BJ (cell line): ENCODE results near the gene BAX. TPM values are rescaled to one million over a fixed set of nuclear protein-coding genes. Genes with fewer than 3 reads are reported as not detected.
A peak's percentile ranks its signal among the peaks of the same experiment; 100 is the strongest.

Experiments used
- CTCF ChIA-PET: fragments of 350-600 bp; formaldehyde crosslinking; extraction: SDS; loops from one replicate; lab custom pipeline; 2021; ENCODE audit warnings: antibody characterized with exemption, inconsistent platforms; lab: Yijun Ruan, JAX
- POLR2A ChIA-PET: fragments of 300-600 bp; sonication (Branson Sonifier 250); formaldehyde crosslinking; extraction: SDS; loops from one replicate; lab custom pipeline; 2021; ENCODE audit warnings: antibody characterized with exemption; lab: Charles Lee
- DNase-seq: peaks from one replicate; pipeline ENCODE4 v3.0.0-alpha.2; 2011; ENCODE audit warnings: low read depth
- H3K27me3 ChIP-seq: 2 replicates; pipeline ENCODE4 v1.6.0; 2011; ENCODE audit warnings: low read length; ENCODE audit not compliant: control insufficient read depth, insufficient read depth
- H3K36me3 ChIP-seq: 2 replicates; pipeline ENCODE4 v1.5.1; 2011; ENCODE audit warnings: low read length; ENCODE audit not compliant: control insufficient read depth, insufficient read depth
- H3K4me3 ChIP-seq: 2 replicates; pipeline ENCODE4 v1.5.1; 2011; ENCODE audit warnings: low read depth, mild to moderate bottlenecking, control low read depth, low read length
- polyA plus RNA-seq: library from polyadenylated mRNA; depleted of rRNA; stranded (reverse); fragments of >200 nt; gene quantifications from 2 replicates; pipeline ENCODE4 v1.2.3, GENCODE V29; 2011
- TF ChIP-seq, protein P1 (sequence below): IDR thresholded peaks from 2 replicates; pipeline ENCODE4 v1.5.1; 2011; ENCODE audit warnings: low read depth, mild to moderate bottlenecking, control low read depth, inconsistent platforms, low read length, moderate library complexity; ENCODE audit not compliant: insufficient read depth

The BAX gene
- polyA plus RNA-seq, 1 experiment: 159 TPM

DNA sequence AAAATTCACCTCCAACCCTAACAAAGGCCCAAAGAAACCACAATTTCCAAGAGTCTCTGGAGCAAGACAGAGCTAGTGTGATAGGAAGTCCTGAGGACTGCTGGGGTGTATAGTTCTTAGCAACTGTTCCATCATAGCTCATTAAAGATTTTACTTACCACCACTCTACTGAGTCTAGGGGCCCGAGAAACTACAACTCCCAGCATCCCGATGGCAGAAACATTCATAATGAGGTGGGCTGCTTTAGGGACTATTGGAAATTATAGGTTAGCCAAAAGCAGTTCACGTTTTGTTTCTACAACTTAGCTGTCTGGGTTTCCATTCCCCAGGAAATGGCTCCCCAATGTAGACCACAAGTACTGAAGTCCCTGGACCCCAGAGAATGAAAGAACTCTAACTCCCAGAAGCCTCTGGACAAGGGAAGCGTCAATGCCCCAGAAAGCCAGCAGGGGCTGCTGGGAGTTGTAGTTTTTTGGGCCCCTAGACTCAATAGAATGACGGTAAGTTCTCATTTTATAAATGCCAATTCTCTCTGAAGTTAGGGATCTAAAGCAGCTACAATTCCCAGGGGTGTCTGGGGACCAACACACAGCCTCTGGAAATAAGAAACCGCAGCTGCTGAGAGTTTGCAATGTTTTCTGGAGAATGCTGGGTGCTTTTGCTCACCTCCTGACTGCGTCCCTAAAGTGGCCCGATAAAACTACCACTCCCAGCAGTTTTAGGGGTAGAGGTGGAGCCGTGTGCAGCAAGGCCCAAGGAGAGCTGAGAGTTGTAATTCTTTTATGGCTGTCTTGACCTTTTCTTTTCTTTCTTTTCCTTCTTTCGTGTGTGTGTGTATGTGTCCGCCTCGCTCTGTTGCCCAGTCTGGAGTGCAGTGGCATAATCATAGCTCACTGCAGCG, 21.5 kb downstream of the BAX start:
- Histone ChIP-seq H3K4me3 (no peak overlapping the region), H3K36me3 (peaks cover 18% of the 10 kb centered on the region), H3K27me3 (no peaks in the 10 kb centered on the region)
- DNase-seq: no peak
- POLR2A ChIA-PET: interaction anchor here (0.6 kb wide), 1 partner anchor 180 kb away, joined by 8 read pairs; no protein-coding TSS in a partner anchor
- TF ChIP-seq, protein P1, sequence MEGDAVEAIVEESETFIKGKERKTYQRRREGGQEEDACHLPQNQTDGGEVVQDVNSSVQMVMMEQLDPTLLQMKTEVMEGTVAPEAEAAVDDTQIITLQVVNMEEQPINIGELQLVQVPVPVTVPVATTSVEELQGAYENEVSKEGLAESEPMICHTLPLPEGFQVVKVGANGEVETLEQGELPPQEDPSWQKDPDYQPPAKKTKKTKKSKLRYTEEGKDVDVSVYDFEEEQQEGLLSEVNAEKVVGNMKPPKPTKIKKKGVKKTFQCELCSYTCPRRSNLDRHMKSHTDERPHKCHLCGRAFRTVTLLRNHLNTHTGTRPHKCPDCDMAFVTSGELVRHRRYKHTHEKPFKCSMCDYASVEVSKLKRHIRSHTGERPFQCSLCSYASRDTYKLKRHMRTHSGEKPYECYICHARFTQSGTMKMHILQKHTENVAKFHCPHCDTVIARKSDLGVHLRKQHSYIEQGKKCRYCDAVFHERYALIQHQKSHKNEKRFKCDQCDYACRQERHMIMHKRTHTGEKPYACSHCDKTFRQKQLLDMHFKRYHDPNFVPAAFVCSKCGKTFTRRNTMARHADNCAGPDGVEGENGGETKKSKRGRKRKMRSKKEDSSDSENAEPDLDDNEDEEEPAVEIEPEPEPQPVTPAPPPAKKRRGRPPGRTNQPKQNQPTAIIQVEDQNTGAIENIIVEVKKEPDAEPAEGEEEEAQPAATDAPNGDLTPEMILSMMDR: peak; percentile 17; the same call in 1 of the 2 replicates
- CTCF ChIA-PET: interaction anchor here (0.5 to 3.1 kb wide), 5 partner anchors 9 to 181 kb away, joined by 3 to 11 read pairs (median 5); partner anchors contain the start of genes GYS1, HSD17B14 and RUVBL2

DNA sequence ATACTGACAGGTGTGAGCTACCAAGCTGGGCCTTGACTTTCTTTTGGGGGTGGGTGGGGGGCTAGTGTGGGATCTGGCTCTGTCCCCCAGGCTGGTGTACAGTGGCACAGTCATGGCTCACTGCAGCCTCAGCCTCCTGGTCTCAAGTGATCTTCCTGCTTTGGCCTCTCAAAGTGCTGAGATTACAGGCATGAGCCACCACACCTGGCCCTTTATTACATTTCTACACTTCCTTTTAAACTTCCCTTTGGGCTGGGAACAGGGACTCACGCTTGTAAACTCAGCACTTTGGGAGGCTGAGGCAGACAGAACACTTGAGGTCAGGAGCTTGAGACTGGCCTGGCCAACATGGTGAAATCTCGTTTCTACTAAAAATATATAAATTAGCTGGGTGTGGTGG, 22.4 kb downstream of the BAX start:
- no peaks in the 10 kb centered on the region for H3K27me3 ChIP-seq
- DNase-seq: no peak
- POLR2A ChIA-PET: no interaction called here
- TF ChIP-seq, protein P1: no peak
- H3K4me3 ChIP-seq: no peak overlapping the region
- CTCF ChIA-PET: interaction anchor here (1.5 to 3.1 kb wide), 4 partner anchors 10 to 182 kb away, joined by 4 to 11 read pairs (median 8); partner anchors contain the start of genes GYS1 and RUVBL2
- H3K36me3 ChIP-seq: peaks cover 22% of the 10 kb centered on the region

DNA sequence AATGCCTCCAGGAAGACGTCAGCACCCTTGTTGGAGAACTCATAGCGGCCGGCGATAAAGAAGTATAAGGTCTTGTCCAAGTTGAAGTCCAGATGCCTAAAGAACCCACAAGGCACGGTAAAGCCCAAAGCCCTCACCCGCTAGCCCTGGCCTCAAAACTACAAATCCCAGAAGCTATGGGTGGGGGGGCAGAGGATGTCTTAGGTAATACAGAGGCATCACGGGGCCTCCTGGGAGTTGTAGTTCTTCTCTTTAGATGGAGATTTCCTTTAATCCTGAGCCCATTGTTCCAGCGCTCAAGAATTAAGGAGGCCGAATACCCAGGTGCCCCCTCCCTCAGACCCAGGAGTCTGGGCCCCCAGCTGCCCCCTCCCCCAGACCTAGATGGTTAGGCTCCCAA, 27.6 kb downstream of the BAX start:
- no peak for DNase-seq
- CTCF ChIA-PET: interaction anchor here (1.0 to 6.1 kb wide), 3 partner anchors 10 to 194 kb away, joined by 4 to 44 read pairs (median 7); partner anchors contain the start of genes GYS1 and RUVBL2
- Histone ChIP-seq H3K4me3 (no peak overlapping the region), H3K27me3 (no peaks in the 10 kb centered on the region), H3K36me3 (peaks cover 37% of the 10 kb centered on the region)
- TF ChIP-seq, protein P1: no peak
- POLR2A ChIA-PET: no interaction called here

DNA sequence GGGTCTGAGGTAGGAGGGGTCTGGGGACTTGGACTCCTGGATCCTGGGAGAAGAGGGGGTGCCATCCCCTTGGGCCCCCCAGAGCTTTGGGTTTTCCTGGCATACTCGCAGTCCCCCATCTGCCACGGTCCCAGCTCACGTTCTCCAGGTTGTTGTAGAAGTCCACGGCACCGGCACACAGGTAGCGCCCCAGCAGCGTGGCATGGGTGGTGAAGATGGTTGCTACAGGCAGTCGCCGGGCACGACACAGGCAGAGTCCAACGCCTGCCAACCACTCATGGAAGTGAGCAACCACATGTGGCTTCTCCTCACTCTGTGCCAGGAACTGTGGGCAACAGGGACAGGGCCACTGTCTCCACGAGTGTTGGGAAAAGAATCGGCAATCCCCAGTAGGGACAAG, 31.0 kb downstream of the BAX start:
- CTCF ChIA-PET: no interaction called here
- Histone ChIP-seq H3K36me3 (peaks cover 47% of the 10 kb centered on the region), H3K4me3 (no peak overlapping the region), H3K27me3 (no peaks in the 10 kb centered on the region)
- TF ChIP-seq, protein P1: no peak
- POLR2A ChIA-PET: no interaction called here
- DNase-seq: no peak

DNA sequence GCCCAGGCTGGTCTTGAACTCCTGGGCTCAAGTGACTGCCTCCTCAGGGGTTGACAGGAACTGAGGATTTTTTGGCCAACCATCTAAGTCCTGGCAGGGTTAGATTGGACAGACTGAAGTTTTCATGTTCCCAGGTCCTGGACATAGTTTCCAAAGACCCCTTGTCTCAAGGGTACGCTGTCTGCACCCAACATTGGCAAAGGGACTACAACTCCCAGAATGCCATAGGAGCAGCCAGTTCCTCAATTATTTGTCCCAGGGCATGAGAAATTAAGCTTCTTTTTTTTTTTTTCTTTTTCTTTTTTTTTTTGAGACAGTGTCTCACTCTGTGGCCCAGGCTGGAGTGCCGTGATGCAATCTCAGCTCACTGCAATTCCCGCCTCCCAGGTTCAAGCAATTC, 31.5 kb downstream of the BAX start:
- ChIA-PET CTCF (interaction anchor here (1.8 kb wide), 1 partner anchor 16 kb away, joined by 5 read pairs; no protein-coding TSS in a partner anchor), POLR2A (no interaction called here)
- Histone ChIP-seq H3K27me3 (no peaks in the 10 kb centered on the region), H3K4me3 (no peak overlapping the region), H3K36me3 (peaks cover 51% of the 10 kb centered on the region)
- TF ChIP-seq, protein P1: no peak
- no peak for DNase-seq
